GM21576 (cell line): ENCODE results near the gene SNPH.
"Not testable (repeated sequence)": the region's sequence is repeated elsewhere in the genome, so short reads cannot be mapped to it uniquely, and the experiment has no call there.

Experiments used
- ATAC-seq: cut with Tn5 transposase; IDR thresholded peaks from one replicate; pipeline ENCODE4 v1.9.1; 2021; ENCODE audit warnings: mild to moderate bottlenecking, moderate library complexity; ENCODE audit not compliant: unreplicated experiment

SNPH gene, protein sequence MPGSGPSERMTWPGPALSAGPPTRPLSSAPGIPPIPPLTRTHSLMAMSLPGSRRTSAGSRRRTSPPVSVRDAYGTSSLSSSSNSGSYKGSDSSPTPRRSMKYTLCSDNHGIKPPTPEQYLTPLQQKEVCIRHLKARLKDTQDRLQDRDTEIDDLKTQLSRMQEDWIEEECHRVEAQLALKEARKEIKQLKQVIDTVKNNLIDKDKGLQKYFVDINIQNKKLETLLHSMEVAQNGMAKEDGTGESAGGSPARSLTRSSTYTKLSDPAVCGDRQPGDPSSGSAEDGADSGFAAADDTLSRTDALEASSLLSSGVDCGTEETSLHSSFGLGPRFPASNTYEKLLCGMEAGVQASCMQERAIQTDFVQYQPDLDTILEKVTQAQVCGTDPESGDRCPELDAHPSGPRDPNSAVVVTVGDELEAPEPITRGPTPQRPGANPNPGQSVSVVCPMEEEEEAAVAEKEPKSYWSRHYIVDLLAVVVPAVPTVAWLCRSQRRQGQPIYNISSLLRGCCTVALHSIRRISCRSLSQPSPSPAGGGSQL

GRCh38 chr20:1266167-1266973, at the start of gene SNPH:
Gene SNPH, plus strand, starts transcription at chr20:1266294. Its CDS starts 29,946 bp downstream, at chr20:1296240.
- ATAC-seq: no peak

- not testable (repeated sequence) for ATAC-seq
Observed at GRCh38 chr20:1216527-1217427, 49.3 kb upstream of the SNPH start.

- ATAC-seq: not testable (repeated sequence)
Observed at GRCh38 chr20:1222750-1223149, 43.3 kb upstream of the SNPH start.

DNA sequence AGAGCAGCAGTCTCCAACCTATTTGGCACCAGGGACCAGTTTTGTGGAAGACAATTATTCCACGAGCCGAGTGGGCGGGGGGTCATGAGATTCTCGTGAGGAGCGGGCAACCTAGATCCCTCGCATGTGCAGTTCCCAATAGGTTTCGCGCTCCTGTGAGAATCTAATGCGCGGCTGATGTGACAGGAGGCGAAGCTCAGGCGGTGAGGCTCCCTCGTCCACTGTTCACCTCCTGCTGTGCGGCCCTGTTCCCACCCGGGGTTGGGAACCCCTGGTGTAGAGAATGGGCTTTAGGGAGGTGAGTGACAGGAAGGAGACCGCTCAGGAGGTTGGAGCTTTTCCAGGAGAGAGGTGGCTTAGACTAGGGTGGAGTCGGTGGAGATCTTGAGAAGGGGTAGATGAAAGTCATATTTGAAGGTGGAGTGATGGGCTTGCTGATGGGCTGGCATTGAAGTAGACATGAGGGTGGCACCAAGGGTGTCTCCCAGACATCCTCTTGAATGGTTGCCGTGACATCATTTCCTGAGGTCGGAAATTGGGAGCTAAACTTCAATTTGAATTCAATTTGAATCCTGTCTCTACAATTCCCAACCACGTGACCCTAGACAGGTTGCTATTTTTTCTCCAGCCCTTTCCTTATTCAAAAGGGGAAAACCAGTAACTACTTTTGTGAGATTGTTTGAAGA, 41.7 kb upstream of the SNPH start:
- ATAC-seq: no peak

- peak; percentile 17 for ATAC-seq
Observed at GRCh38 chr20:1225263-1225782, 40.8 kb upstream of the SNPH start.

DNA sequence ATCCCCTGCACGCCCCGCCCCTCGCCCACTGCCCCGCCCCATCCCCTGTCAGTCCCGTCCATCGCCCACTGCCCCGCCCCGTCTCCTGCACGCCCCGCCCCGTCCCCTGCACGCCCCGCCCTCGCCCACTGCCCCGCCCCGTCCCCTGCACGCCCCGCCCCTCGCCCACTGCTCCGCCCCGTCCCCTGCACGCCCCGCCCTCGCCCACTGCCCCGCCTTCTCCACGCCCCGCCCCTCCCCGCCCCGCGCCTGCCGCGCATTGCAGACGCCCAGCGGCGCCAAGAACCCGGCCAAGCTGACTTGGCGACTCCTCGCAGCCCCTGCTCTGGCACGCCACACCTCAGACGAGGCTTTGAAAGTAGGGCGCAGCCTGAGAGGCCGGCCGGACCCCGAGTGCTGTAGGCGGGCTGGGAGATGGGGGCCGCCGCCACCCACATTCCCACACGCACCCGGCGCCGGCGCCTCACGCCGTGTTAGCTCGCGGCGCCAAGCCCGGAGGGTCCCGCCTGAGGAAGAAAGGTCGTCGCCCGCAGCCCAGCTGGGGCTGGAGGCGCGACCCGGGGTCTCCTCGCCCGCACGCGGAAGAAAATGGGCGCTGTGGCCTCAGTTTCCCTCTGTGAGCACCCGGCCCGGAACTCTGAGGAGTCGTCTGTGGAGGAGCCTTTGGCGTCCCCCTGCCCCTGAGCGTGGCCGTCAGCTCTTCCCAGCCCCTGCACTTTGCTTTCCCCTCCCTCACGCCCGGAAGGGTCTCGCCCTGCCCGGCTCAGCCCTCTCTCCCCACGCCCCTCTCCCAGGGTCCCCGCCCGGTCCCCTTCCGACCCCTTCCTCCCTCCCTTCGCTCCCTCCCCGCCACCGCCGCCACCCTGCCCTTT, 40.1 kb upstream of the SNPH start, which contains the start of gene RAD21L1:
Gene RAD21L1, plus strand, starts transcription at position 262 of the 872 bp plus-strand sequence. CDS start 2,410 bp downstream, outside the sequence.
- peak; percentile 48 for ATAC-seq

- no peak for ATAC-seq
Observed at GRCh38 chr20:1229541-1229940, 36.6 kb upstream of the SNPH start.

DNA sequence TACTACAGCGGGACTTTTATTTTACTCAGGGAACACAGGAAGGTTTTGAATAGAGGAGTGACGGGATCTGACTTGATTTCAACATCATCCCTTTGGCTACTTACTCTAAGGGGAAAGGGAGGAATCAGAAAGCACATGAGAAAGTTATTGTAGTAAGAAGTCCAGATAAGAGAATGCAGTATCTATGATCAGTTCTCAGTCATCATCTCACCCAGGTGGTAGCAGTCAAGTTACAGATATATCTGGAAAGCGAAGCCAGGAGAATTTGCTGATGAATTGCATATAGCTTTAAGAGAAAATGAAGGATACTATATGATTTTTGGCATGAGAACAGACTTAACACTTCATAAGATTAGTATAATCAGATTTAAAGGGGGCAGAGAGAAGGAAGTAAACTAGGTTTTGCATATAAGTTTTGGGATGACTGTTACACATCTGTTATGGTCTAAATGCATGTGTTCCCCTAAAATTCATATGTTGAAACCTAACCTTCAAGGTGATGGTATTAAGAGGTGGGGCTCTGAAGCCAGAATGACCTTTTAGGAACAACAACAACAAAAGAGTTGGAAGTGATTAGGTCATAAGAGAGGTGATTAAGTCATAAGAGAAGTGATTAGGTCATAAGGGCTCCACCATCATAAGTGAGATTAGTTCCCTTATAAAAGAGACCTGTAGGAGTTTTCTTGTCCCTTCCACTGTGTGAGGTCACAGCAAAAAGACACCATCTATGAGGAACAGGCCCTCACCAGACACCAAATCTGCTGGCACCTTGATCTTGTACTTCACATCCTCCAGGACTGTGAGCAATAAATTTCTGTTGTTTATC, 33.6 kb upstream of the SNPH start:
- ATAC-seq: no peak

GRCh38 chr20:1240549-1240948, 25.5 kb upstream of the SNPH start:
- ATAC-seq: no peak

DNA sequence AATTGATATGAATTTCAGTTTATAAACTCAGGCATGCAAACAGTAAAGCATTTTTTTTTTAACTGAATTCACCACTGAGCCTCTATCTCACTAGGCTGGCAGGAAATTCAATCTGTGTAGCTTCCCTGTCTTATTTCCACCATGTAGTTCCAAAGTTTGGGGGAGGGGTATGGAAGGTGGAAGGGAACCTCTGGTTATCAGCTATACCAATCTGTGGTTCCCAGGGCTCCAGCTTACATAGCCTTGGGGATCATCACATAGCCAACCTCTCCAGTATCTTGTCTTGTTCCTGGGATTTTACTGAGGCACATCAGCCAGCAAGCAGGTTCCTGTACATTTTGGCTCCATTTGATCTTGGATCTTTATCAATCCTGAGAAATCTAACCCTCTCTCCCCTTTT, 24.6 kb upstream of the SNPH start:
- no peak for ATAC-seq

DNA sequence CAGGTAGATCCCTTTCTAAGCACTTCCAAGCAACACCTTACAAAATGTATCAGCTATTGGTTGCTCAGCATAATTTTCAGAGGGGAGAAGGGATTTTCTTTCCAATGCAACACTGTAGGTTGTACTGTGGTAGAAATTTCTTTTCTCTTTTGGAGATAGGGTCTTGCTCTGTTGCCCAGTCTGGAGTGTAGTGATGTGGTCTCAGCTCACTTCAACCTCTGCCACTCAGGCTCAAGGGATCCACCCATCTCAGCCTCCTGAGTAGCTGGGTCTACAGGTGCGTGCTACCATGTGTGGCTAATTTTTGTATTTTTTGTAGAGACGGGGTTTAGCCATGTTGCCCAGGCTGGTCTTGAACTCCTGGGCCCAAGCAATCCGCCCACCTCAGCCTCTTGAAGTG, 24.0 kb upstream of the SNPH start:
- ATAC-seq: no peak

DNA sequence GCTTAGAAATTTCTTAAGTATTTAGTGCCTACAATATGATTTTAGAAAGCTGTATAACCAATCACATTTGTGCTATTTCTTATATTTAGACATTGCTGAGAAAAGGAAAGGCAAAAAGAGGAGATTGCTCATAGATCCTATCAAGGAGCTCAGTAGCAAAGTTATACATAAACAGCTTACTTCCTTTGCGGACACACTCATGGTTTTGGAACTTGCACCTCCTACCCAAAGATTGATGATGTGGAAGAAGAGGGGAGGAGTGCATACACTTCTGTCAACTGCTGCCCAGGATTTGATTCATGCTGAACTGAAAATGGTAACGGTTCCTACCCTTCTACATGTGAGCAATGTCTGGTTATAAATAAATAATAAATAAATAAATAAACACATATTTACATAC, 23.6 kb upstream of the SNPH start:
- ATAC-seq: no peak

DNA sequence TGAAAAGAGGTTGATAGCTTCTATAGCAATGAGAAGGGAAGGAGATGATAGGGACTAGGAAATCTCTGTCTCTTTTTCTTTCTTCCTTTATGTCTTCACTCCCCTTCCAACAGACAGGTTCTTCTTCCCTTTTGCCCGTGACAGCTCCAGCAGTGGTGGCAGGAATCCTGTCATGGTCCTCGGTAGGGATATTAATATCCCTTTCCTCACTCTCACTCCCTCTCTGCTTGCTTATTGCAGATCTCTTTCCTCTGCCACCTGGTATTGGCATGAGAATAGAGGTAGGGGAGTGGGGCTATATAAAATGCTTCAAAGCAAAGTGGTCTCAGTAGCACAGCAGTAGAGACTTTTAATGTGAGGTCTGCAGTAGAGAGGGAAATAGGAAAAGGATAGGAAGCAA, 20.5 kb upstream of the SNPH start:
- ATAC-seq: no peak

DNA sequence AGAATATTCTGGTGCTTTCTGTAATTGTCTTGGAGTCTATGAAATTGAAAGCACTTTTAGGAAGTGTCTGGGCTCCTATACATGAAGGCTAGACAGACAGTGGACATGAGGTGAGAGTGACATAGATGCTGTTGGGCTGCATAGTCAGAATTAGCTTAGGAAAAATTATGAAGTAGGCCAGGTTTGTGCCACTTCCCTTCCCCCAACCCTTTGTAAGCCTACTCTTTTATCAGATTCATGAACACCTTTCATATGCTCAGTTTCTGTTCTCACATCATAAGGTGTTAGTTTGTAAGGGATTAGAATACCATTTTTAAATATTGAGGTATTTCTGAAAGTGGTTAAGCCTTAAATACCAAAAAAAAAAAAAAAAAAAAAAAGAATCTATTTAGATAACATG, 18.4 kb upstream of the SNPH start:
- ATAC-seq: no peak

DNA sequence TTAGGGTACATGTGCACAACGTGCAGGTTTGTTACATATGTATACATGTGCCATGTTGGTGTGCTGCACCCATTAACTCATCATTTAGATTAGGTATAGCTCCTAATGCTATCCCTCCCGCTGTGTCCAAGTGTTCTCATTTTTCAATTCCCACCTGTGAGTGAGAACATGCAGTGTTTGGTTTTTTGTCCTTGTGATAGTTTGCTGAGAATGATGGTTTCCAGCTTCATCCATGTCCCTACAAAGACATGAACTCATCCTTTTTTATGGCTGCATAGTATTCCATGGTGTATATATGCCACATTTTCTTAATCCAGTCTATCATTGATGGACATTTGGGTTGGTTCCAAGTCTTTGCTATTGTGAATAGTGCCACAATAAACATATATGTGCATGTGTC, 15.8 kb upstream of the SNPH start:
- ATAC-seq: not testable (repeated sequence)

- no peak for ATAC-seq
Observed at GRCh38 chr20:1252416-1252815, 13.7 kb upstream of the SNPH start.

DNA sequence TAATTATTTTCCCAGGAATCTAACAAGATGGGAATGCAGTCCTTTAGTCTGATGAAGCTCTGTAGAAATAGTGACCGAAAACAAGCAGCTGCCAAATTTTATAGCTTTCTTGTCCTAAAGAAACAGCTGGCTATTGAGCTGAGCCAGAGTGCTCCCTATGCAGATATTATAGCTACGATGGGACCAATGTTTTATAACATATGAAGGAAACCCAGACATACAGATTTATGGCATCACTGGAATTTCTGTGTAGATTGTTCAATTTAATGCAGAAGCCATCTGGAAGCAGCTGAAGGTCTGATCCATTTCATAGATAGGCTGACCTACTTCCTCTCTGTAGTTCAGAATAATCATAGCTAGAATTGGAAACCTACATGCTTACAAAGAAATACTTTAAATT, 11.8 kb upstream of the SNPH start:
- ATAC-seq: no peak

- no peak for ATAC-seq
Observed at GRCh38 chr20:1255675-1256074, 10.4 kb upstream of the SNPH start.
